GM18508 (cell line): ENCODE results near the gene DUOXA1.
"Not testable (repeated sequence)": the region's sequence is repeated elsewhere in the genome, so short reads cannot be mapped to it uniquely, and the experiment has no call there.

Experiments used
- ATAC-seq: cut with Tn5 transposase; IDR thresholded peaks from one replicate; pipeline ENCODE4 v1.9.1; 2021; ENCODE audit warnings: moderate number of reproducible peaks; ENCODE audit not compliant: insufficient read depth, unreplicated experiment

Gene DUOXA1

DNA sequence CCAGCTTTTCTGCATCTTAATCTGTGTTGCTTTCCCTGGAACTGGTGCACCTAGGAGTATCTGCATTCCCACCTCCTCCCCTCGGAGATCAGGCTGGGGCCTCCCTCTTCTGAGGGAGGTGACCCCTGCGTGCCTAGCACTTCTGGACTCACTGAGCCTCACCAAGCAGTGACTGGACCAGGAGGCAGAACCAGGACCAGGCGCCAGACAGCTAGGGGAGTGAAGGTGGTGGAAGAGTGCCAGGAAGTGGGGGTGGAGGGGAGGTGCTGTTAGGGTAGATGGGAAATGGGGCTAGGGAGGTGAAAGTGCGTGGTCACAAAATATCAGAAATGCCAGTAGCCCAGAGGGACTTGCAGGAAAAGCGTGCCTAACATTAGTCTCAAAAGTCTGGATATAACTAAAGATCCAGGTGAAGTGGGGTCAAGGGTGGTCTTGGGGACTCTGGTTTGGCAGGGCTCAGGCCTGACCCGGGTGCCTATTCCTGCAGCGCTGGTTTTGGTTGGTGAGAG is 14.3 kb downstream of the DUOXA1 start:
- ATAC-seq, result no peak

DNA sequence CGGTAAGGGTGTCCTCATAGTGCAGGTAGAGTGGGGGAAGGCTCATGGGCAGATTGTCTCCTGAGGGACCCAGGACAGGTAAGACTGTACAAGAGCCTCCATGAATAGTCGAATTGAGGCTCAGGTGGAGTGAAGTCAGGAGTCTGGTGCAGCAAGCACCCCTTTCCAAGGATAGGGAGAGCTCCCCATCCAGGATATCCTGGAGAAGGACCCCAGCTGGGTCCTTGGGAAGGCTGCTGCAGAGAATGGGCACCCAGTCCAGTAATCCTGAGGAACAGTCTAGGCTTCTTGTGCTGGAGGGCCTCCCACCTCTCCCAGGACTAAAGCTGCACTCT is 15.0 kb downstream of the DUOXA1 start:
- ATAC-seq, result no peak

DNA sequence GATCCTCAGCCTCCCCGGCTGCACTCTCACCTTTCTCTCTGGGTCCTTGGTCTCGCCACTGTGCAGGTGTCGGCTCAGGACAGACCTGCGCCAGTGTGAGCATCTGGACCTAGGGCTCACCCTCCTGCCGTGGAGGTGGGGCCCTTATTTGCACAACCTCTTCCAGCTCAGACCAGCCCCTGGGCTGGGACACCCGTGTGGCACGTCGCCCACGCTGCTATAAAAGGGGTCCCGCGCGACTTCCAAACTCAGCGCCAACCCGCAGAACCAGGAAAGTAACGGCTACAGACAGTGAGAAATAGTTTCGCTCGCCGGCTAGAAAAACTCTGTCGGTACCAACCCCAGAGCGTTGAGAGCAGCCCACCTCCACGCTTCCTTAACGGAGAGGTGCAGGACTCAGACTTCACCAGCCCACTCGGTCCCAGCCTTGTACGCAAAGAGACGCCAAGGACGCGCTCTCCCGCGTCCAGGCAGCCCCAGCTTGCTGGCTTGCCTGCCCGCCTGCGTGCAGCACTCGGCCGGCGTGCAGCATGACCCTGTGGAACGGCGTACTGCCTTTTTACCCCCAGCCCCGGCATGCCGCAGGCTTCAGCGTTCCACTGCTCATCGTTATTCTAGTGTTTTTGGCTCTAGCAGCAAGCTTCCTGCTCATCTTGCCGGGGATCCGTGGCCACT is 15.5 kb downstream of the DUOXA1 start, which contains the start of the genes DUOX2 and DUOXA2:
TSS of gene DUOX2 (minus strand) at position 97 of the 675 bp plus-strand sequence. CDS start 761 bp downstream, outside the sequence.
TSS of gene DUOXA2 (plus strand) at position 251 of the 675 bp plus-strand sequence. CDS start at position 531, 280 bp downstream.
- no peak for ATAC-seq

DNA sequence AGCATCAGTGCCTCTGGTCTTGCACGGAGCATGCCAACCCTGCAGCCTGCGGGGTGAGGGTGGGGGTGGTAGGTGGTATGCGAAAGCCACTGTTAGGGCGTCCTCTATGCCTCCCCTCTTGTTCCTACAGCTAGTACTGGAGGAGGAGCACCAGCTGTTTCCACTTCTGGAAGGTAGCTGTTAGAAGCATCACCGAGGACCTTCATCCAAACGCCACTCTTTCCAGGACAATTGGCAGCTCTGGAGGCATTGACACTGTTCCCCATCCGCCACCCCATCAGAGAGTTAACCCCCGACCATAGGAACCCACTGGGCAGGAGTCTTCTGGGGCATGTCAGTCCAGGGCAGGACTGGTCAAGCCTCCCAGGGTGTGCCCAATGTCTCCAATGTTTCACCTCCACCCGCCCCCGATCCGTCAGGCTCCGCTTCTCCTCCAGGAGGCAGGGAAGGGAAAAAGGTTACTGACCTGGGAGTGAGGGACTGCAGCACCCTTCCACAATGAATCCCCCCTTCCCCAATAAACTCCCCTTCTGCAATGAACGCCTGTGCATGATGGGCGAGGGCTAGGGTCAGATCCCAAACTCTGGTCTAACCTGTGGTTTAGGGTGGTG is 16.2 kb downstream of the DUOXA1 start:
- ATAC-seq, result no peak

DNA sequence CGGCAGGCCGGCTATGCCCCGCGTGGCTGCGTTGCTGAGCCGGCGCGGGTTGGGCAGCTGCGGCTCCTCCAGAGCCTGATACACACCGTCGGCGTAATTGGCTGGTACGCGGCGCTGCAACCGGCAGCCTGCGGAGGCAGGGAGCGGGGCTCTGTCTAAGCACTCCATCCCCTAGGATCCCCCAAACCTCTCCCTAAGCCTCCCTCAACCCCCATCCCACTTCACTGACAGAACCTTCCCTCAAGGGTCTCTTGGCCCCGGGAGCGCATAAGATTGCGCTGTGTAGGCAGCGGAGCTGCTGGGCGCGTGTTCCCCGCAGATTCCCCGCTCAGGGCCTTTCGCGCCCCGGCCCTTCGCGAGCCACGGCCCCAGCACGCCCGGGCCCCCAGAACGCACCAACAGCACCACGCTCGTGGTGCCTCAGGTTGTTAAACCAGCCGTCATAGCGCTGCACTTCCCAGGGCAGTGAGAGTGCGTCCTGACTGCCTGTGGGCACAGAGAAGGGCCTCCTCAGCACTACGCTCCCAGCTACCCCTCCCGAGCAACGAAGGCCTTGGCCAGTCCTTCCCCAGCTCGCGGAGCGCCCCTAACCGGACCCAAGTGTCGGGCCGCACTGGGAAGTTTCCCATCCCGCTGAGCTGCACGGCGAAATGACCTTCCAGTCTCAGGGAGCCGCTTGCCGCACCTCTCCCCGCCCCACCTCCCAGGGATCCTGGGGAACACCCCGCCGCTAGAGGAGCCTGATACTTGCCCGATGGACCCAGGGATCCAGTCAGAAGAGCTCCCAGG is 16.9 kb downstream of the DUOXA1 start:
- ATAC-seq, result no peak

DNA sequence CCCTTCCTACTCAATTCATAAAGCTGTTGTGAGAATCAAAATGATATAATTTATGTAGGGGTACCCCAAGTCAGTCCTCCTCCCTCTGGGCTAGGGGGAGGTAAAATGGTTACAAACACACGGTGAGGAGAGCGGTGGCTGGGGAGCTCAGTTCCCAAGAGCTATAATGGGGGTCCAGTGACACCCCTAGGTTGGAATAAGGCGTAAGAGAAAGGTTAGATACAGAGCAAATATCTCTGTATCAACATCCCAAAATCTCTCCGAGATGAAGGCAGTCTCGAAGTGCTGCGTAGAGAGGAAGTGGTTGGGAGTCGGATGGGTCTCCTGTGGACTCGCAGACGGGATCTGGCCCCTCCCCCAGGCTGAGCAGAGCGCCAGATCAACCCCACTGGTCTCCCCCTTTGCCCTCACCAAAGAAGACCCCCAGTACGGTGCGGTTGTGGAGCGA is 17.5 kb downstream of the DUOXA1 start:
- ATAC-seq, result no peak

DNA sequence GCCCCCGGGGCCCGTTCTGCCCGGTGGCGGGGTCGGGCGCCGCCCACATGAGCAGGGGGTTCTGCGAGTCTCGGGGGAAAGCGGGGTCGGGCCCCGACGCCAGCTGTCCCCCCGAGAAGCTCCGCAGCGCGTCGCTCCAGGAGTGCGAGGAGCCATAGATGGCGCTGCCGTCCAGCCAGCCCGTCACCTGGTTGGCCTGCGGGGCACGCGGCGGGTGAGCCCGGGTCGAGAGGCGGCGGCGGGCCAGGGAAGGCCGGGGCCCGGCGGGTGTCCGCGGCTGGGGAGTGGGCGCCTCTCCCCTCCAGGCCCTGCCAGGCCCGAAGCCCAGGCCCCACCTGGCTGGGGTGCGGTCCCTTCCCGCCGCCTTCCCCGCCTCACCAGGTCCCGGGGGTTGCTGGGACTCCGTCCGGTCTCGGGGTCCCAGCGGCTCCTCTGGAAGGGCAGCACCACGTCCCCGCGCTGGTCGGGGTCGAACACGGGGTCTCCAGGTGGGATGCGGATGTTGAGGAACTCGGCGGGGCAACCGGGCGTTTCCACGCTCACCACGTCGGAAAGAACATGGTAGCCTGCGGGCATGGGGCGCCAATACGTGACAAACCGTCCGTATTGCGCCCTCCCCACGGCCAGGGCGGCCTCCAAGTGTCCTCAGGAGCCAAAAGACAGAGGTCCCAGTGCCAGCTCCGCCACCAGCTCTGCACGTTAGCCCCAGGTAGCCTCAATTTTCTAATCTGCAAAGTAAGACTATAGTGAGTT is 18.1 kb downstream of the DUOXA1 start:
- ATAC-seq, result no peak

DNA sequence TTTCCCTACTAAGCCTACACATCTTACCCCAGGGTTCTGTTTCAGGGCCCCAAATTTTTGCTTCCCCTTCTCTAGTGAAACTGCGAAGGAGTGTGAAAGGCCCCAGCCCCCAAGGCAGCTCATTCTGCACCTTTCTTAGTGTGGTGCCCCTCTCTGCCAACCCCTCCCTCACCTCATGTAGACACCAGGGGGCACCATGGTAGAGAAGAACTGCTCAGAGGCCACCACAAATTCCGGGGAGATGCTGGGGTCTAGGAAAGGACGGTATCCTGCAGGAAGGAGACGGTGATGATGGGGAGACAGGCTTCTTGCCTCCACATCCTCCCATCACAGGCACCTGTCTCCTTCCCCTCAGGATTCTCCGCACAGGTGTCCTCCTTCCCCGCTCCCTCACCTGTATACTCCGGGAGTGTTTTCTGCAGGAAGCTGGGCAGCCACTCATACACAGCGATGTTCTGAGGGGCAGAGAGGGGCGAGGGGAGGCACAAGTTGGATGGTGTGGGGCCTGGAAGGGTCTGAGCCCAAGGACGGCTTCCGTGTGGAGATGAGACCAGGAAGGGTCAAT is 19.3 kb downstream of the DUOXA1 start:
- no peak for ATAC-seq

DNA sequence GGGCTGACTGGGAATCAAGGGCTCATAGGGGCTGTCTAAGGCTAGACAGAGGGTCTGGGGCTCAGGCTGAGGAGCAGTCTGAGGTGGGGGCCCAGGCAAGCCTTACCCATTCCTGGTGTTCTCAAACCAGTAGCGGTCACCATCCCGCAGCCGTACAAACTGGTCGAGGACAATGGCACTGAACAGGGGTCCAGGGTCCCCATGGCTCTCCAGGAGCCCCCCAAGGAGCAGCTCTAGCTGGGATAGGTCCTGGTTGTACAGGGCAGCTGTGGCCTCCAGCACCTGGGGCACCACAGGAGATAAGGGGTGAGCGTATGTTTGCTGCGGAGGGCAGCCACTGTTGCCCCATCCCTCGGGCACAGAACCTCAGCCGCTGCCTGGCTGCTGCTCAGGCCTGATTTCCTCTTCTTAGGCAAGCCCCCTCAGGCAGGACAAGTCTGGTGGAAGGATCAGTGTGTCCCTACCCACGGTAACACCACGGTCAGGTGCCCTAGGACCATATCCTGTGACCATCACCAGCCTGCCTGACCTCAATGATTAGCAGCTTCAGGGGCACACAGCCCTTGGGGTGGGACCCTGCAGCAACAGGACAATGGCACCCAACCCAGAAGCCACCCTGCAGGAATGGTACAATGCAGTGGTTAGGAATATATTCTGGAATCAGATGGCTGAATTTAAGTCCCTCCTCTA is 21.6 kb downstream of the DUOXA1 start:
- ATAC-seq, result no peak

DNA sequence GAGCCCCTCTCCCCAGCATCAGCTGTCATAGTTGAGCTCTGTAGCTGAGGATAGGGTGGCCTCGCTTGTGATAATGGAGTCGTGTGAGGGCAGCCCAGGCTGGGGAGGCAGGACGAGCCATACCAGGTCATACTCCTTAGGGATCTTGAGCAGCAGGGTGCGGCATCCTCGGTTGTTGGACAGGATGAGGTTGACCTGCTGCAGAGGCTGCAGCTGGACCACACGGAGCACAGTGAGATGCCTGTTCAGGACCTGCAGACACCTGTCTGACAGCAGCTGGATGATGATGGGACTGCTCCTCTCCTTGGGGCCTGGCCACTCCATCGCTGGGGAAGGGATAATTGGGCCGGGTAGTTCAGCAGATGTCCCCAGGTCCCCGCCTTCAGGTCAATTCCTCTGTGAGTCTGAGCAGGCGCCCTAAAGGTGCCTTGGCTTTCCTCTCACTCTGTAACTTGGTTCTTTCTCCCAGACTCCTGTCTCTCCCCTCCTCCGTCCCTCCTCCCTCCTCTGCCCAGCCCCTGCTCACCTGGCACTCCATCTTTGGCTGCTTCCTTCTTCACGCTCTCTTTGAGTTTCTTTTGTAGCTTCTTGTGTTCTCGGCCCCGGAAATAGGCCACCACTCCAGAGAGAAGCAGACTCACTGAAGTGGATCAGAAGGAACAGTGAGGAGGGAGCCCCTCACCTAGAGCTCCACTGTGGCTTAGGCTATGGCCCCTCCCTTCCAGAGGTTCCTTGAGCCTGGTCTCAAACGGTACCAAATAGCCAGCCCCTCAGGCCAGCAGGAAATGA is 23.5 kb downstream of the DUOXA1 start:
- ATAC-seq, result no peak

DNA sequence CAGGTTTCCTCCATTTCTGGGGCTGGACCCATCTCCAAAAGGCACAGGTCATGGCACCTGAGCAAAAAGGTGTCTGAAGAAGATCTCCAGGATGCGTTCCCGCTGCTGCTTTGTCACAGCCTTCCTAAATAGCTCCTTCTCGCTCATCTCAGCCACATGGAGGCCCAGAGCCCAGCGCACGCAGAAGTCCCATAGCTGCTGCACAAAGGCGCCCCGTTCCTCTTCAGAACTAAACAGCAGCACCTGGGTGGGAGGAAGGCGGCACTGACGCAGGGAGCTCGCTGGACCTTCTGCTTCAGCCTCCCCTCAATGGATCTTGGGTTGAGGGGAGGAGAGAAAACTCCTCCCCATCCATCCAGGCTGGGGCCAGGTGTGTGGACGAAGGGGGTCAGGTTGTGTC is 24.1 kb downstream of the DUOXA1 start:
- ATAC-seq, result no peak

DNA sequence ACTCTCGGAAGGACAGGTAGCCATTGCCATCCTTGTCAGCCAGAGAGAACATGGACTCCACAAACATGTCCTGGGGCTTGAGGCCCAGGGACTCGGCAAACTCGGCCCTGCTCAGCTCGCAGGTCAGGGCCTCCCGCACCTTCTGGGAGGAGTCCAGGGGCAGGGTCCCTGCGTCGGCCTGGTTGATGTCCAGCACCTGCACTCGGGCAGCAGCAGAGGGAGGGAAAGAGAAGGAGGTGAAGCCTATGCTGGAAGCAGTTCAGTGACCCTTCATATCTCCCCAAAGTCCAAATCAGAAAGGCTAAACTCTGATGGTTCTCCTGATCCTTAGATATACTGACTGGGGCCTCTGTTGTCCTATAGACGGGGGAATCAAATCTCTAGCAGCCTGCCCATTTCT is 25.5 kb downstream of the DUOXA1 start:
- ATAC-seq, result not testable (repeated sequence)

DNA sequence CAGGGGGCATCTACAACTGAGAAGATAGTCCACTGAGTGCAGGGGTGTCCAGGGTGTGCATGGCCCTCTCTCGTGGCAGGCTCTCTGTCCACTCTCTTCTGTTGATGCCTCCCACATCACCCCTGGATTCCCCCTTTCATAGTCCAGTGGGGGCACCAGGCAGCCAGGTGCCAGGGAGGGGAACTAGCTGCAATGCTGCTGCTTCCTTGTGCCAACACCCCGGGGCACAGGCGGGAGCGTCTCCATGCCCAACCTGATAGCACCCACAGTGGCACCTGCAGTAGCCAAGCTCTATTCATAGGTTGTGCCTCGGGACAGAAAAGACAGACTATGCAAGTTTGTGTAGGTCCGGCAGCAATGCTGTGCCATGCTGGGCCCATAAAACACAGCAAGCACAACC is 27.5 kb downstream of the DUOXA1 start:
- no peak for ATAC-seq

DNA sequence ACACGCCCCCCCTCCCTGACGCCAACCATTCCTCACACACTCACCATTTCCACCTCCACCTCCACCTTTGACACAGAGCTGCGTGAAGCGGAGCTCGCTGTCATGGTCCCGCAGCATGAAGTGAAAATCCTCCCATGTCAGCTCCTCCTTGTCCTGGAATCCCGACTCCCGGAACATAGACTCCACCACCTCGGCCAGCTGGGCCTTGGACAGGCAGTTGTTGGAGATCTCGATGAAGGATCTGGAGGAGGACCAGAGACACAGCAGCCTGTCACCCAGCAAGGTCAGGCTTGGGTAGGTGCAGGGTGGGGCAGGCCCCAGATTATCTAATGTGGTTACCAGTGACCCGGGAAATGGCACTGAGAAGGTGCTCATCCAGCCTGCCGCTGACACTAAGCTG is 27.9 kb downstream of the DUOXA1 start:
- ATAC-seq, result no peak

DNA sequence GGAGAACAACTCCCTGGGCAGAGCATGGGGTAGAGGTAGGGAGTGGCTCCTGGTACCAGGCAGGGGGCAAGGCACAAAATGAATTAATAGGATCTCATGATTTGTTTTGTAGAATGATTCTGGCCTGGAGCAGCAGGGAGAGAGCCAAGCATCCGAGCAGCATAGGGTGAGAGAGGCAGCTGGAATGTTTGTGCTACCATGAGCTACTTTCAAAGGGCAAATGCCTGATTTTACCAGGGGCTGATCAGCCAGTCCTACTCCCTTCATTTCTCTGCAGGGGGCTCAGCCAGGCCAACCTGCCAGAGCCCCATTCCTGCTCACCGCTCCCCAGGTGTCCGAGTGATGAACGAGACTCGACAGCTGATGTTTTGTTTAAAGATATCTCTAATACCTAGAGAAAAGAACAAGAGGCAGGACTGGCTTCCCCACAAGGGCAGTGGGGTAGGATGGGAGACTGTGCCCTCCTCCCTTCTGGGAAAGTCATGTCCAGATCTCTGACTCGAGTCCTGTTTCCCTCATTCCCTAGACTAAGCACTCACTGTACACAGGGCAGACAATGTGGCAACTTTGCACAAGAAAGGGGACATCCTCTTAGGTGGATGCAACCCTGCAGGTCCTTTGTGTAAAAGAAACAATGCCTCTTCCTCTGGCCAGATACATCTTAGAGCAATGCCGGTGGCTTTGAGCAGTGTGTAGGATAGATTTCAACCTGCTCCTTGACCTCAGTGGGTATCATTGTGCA is 28.6 kb downstream of the DUOXA1 start:
- ATAC-seq, result no peak

DNA sequence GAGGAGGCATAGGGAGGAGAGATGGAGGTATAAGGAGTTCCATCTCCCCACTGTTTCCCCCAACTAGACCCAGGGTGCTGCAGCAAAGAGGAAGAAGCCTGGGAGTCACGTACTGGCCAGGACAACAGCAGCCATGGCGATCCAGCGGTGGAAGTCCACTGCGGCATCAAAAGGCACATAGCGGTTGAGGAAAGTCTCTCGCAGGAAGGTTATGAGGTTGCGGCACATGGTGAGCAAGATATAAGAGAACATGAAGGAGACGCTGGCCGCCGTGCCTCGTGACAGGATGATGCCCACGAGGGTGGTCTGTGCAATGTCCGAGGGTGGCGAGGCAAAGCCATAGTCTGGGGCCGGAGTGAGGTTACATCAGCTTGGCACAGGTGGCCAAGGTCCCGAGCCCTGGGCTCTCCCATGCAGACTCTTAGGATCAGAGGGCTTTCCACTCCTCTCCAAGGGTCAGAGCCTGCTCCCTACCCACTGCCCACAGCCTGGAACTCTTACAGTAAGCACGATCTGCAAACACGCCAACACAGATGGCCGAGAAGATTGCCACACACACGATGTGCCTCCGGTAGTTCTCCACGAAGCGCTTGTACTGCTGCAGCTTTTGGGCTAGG is 30.0 kb downstream of the DUOXA1 start:
- ATAC-seq, result no peak

DNA sequence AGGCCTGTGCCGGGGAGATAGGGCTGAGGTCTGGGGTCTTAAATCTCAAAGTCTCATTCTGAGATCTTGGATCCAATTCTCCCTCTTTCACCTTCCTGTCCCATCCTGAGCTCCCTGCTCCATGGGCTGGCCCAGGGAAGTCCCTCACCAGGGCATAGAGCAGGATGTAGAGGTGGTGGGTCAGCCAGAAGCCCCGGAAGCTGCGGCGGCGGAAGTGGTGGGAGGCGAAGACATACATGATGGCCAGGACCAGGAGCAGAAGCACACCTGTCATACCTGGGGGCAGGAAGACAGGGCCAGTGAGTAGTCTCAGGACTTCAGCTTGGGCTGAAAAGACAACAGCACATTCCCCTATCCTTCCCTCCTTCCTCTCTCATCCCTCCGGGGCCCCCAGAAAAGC is 32.2 kb downstream of the DUOXA1 start:
- no peak for ATAC-seq

DNA sequence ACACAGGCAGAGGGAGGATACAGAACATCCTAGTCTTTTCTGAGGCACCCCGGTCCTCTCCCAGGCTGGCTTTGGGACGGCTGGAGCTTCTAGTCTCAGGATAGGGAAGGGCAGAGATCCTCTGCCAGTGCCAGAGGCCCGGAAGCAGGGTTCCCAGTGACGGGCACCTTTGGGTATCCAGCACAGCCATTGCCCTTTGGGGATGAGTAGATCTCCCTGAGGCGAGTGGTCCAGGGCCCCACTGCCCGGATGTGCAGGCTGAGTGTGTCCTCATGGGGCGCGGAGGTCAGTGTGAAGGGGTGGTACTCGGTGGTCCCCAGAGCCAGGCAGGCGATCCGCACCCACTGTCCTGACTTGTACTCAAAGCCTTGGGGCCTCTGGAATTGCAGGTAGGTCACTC is 34.0 kb downstream of the DUOXA1 start:
- no peak for ATAC-seq
